Choroid plexus epithelial cell (primary cell): Measurements from ENCODE around the gene TBX3.

Source experiments
- DNase-seq: peaks from one replicate; pipeline ENCODE4 v3.0.0-alpha.2; 2010; ENCODE audit warnings: low read depth
- H3K4me3 ChIP-seq: 2 replicates; pipeline ENCODE4 v1.5.1; 2011; ENCODE audit warnings: low read depth, mild to moderate bottlenecking, control low read depth, low read length, moderate library complexity
- TF ChIP-seq, protein P1 (sequence below): conservative IDR thresholded peaks from 2 replicates; pipeline ENCODE4 v1.5.1; 2011; ENCODE audit warnings: low read depth, mild to moderate bottlenecking, control low read depth, inconsistent platforms, low read length, moderate library complexity

TBX3 gene

DNA sequence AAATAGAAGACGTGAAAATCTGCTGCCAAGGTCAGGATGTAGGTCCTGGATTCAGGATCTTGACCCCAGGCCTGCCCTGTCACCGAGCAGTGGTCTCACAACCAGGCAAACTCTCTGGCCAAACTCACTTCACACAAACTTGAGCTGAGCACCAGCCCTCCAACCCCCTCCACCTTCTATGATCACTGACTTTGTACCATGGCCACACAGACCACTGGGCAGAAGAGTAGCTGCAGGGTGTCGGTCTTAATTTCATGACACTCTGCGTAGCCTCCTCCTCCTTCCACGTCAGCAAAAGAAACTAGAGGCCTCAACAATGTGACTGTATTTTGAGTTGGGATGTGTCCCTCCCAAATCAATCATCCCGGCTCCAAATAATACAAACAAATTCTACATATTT lies 7.2 kb upstream of the TBX3 start:
- no peak for DNase-seq

DNA sequence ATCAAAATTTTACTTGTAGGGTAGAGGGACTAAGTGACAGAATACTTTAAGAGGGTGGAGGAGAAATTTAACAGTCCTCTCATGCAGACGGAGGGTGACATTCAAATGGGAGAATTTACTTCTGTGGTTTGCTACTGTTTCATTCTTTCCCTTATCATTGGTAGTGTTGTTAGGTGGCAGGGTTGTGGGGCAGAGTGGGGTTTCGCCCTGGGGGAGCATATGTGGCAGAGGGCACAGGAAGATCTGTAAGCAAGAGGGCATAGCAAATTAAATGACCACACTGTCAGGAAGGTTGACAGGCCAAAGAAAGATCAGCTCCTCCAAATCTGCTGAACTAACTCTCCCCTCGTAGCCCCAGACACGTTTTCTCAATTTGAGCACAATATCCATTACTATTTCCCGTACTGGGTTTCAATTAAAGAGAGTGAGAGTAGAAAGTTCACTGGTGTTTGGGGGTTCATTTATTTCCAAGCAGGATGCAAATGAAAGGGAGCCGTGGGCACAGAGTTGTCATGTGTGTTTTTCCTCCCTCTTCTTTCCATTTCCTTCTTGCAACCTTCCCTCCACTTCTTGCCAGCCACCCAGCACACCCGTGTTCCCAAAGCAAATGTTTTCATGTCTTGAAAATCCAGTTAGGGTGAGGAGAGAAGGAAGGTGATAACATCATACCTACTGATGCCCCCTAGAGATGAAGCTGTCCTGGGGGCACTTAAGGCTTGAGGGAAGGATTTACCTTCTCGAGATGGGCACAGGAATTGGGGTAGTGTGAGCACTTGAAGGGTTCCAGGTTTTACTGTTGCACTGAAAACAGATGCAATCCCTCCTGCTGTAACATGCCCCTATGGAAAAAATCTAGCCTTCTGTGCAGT lies 6.5 kb upstream of the TBX3 start:
- DNase-seq: no peak
- no peak overlapping the region for H3K4me3 ChIP-seq
- TF ChIP-seq, protein P1, sequence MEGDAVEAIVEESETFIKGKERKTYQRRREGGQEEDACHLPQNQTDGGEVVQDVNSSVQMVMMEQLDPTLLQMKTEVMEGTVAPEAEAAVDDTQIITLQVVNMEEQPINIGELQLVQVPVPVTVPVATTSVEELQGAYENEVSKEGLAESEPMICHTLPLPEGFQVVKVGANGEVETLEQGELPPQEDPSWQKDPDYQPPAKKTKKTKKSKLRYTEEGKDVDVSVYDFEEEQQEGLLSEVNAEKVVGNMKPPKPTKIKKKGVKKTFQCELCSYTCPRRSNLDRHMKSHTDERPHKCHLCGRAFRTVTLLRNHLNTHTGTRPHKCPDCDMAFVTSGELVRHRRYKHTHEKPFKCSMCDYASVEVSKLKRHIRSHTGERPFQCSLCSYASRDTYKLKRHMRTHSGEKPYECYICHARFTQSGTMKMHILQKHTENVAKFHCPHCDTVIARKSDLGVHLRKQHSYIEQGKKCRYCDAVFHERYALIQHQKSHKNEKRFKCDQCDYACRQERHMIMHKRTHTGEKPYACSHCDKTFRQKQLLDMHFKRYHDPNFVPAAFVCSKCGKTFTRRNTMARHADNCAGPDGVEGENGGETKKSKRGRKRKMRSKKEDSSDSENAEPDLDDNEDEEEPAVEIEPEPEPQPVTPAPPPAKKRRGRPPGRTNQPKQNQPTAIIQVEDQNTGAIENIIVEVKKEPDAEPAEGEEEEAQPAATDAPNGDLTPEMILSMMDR: no peak

More for the DNA sequence above, 7.2 kb upstream of the TBX3 start:
- H3K4me3 ChIP-seq: no peak overlapping the region
- TF ChIP-seq, protein P1: no peak

DNA sequence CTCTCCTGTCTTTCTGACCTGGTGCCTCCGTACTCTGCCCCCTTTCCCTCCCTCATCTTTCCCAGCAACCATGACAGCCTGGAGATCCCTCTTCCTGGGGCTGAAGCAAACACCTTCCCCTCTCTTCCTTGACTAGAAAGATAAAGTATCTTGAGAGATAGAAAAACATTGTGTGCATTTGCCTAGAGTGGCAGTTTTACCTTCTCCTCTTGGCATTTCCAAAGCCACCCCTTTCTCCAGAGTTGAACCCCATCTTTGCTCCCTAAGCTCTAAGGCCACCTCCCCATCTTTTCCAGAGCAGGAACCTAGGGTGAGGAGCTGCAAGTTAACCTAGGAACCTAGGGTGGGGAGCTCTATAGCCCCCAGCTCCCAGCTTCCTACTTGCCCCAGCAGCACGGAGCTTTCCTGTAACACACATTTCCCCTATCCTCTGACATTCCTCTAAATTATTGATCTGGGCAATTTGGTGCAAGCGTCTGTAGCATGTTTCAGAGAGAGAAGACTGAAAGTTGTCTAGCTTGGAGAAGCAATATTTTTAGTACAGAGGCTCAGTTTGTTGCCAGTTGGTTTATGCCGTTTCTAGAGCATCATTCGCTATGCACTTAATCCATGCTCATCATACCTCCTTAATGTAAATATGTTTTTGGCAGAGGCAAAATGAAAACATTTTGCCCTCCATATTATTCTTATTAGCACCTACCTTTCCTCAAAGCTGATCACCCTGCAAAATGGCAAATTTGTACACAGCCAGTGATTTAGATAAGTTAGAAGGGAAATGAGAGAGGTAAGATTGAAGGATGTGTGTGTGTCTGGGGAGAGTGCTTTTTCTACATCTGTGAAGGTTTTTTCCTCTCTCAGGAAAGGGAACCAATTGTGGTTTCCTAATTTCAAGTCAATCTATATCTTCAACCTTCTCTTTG lies 5.4 kb upstream of the TBX3 start:
- DNase-seq: no peak
- no peak overlapping the region for H3K4me3 ChIP-seq
- TF ChIP-seq, protein P1: no peak

DNA sequence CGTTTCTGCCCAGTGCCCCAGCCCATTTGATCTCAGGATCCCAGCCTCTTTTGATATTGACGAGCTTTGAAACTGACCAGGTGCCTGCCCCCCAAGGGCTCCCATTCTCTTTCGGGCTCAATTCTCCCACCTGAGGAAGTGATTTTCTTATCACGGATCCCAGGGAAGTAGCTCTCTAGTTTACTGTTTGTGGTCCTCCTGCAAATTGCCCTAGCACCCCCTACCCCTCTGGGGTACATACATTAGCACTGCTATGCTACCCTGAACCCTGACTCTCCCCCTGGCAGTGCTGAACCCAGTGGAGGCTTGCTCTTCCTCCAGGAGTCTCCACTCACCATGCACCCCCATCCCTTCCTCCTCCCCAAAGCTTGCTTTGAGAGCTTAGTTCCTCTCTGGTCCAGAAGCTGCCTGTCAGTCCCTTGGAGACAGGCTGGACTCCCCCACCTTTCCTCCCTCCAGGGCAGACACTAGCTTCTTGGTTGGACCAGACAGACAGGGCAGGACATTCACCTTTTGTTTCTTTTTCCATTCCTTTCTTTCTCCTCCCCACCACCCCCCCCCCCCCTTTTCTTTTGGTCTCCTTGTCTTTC lies 4.4 kb upstream of the TBX3 start:
- TF ChIP-seq, protein P1: no peak
- H3K4me3 ChIP-seq: no peak overlapping the region
- no peak for DNase-seq

DNA sequence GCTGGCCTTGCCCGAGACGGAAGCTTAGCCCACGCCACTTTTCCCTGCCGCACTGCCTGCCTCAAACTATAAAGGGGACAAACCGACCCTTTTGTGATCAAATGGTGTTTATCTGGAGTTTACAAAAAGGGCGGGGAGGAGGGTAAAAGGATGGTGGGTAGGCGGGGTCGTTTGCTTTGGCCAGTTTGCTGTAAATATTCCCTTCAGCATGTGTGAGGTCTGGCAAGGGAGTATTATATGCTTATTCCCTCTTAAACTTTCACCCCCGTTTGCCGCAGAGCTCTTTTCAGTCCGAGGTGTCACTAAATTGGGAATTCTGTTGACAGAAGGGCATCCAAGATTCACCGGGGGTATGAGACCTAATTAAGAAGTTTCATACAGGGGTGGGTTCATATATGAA lies 3.8 kb upstream of the TBX3 start:
- H3K4me3 ChIP-seq: no peak overlapping the region
- DNase-seq: no peak
- TF ChIP-seq, protein P1: no peak

DNA sequence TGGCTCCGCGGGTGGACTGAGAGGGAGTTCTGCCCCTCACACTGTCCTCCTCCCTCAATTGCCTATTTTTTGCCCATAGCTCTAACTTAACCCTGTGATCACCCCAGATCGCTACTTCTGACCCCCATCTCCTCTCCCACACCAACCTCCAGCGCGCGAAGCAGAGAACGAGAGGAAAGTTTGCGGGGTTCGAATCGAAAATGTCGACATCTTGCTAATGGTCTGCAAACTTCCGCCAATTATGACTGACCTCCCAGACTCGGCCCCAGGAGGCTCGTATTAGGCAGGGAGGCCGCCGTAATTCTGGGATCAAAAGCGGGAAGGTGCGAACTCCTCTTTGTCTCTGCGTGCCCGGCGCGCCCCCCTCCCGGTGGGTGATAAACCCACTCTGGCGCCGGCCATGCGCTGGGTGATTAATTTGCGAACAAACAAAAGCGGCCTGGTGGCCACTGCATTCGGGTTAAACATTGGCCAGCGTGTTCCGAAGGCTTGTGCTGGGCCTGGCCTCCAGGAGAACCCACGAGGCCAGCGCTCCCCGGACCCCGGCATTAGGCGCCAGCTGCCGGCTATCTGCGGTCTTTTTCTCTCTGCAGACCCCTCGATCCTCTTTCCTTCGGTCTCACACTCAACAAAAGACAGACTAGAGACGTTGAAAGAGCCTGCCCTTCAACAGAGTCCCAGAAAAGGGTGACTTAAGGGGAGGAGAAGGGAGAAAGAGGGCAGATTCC lies 3.0 kb upstream of the TBX3 start:
- peak overlapping the region; percentile 3 for H3K4me3 ChIP-seq
- DNase-seq: no peak
- TF ChIP-seq, protein P1: no peak
